HG03342 (cell line): ENCODE measurements around the gene DHX57.
"Not testable (repeated sequence)": the region's sequence is repeated elsewhere in the genome, so short reads cannot be mapped to it uniquely, and the experiment has no call there.

Experiments used
- ATAC-seq: cut with Tn5 transposase; IDR thresholded peaks from one replicate; pipeline ENCODE4 v1.9.1; 2021; ENCODE audit warnings: mild to moderate bottlenecking, moderate library complexity; ENCODE audit not compliant: unreplicated experiment

Gene DHX57

GRCh38 chr2:38797953-38798352, 77.8 kb downstream of the DHX57 start:
- ATAC-seq, result no peak

GRCh38 chr2:38797250-38797676, 78.5 kb downstream of the DHX57 start:
- ATAC-seq, result no peak

GRCh38 chr2:38795016-38795415, 80.7 kb downstream of the DHX57 start:
- ATAC-seq, result not testable (repeated sequence)

- no peak for ATAC-seq
Measured at GRCh38 chr2:38794235-38794946, 81.3 kb downstream of the DHX57 start.

- ATAC-seq, result no peak
Measured at GRCh38 chr2:38793511-38793910, 82.2 kb downstream of the DHX57 start.

GRCh38 chr2:38792751-38793150, 83.0 kb downstream of the DHX57 start:
- no peak for ATAC-seq

GRCh38 chr2:38792321-38792720, 83.4 kb downstream of the DHX57 start:
- ATAC-seq, result not testable (repeated sequence)

- ATAC-seq, result no peak
Measured at GRCh38 chr2:38791744-38792143, 84.0 kb downstream of the DHX57 start.

- no peak for ATAC-seq
Measured at GRCh38 chr2:38789691-38790090, 86.0 kb downstream of the DHX57 start.

GRCh38 chr2:38788306-38788705, 87.4 kb downstream of the DHX57 start:
- no peak for ATAC-seq

GRCh38 chr2:38783586-38783985, 92.1 kb downstream of the DHX57 start:
- no peak for ATAC-seq

GRCh38 chr2:38778687-38779082, 97.0 kb downstream of the DHX57 start:
- no peak for ATAC-seq

GRCh38 chr2:38776531-38776930, 99.2 kb downstream of the DHX57 start:
- no peak for ATAC-seq

- ATAC-seq, result no peak
Measured at GRCh38 chr2:38775921-38776225, 99.9 kb downstream of the DHX57 start.

GRCh38 chr2:38775097-38775920, 100.4 kb downstream of the DHX57 start:
- no peak for ATAC-seq

- ATAC-seq, result no peak
Measured at GRCh38 chr2:38771632-38772031, 104.1 kb downstream of the DHX57 start.

- no peak for ATAC-seq
Measured at GRCh38 chr2:38765551-38765950, 110.2 kb downstream of the DHX57 start.

GRCh38 chr2:38765149-38765548, 110.6 kb downstream of the DHX57 start:
- no peak for ATAC-seq

- no peak for ATAC-seq
Measured at GRCh38 chr2:38763728-38764127, 112.0 kb downstream of the DHX57 start.

GRCh38 chr2:38763228-38763627, 112.5 kb downstream of the DHX57 start:
- no peak for ATAC-seq

- ATAC-seq, result not testable (repeated sequence)
Measured at GRCh38 chr2:38755891-38756290, 119.8 kb downstream of the DHX57 start.

- no peak for ATAC-seq
Measured at GRCh38 chr2:38754506-38754905, 121.2 kb downstream of the DHX57 start.
